Stimulated activated CD4-positive, alpha-beta T cell treated with anti-CD3 and anti-CD28 coated beads, Interleukin-4, amount 100 ng/mL, for 4 hours (primary cell): Measurements from ENCODE around the gene IRF2BPL.

Source experiments
- DNase-seq, 2 experiments: peaks; one replicate each; pipeline ENCODE4 v3.0.0-alpha.2; 2020

Gene IRF2BPL

GRCh38 chr14:77028384-77029231 lies at the start of gene IRF2BPL:
TSS of gene IRF2BPL (minus strand) at chr14:77028708. CDS start at chr14:77027792, 916 bp downstream.
- DNase-seq: peak; percentile 94

- DNase-seq: no peak
Observed at GRCh38 chr14:77077040-77077439, 48.5 kb upstream of the IRF2BPL start.

GRCh38 chr14:77076113-77076631 lies 47.7 kb upstream of the IRF2BPL start:
- no peak for DNase-seq

DNA sequence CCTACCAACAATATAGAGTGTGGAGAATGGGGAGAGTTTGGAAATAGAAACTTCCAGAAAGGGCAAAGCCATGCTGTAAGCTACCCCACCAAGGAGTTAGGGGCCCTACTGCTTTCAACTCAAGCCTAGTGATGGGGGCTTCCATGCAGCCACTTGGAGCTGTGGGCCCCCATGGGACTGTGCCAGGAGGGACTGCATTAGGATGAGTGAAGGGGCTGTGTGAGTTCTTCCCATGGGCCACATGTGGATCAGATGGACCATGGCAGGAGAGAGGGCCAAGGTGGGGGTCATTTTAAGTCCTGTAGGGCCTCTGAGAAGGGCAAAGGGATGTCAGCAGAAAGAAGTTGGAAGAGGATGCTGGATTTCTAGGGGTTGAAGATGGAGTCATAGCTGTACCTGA lies 46.5 kb upstream of the IRF2BPL start:
- DNase-seq: no peak

DNA sequence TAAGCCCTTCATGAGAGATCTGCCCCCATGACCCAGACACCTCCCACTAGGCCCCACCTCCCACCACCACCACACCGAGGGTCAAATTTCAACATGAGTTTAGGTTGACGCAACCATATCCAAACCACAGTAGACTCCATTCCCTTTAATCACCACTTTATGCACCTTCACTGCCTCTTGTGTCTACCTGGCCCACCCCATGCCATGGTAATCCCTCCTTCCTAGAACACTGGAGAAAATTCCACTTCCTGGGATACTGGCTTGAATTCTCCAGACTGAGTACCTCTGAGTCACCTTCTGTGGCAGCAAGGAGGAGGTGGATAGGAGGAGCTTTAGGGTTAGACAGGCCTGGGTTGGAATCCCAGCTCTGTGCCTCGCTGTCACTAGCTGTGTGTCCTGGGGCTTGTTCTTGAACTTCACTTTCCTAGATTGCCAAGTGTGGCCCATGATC lies 43.5 kb upstream of the IRF2BPL start:
- no peak for DNase-seq

DNA sequence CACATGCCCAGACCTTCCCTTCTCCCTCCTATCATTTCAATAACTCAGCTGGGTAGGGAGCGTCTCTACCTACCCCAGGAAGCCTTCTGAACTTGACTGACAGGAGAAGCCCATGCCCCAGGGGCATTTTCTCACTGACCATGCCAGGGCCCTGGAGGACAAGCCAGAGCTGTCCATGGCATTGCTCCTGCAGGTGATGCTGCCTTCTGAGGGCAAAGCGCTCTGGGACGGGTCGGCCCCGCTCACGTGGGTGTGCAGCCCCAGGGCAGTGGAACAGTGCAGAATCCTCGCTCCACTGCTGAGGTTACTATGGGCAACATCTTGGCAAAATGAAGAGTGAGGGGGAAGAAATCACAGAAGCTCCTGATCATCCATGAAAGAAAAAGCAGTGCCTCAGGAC lies 41.0 kb upstream of the IRF2BPL start:
- DNase-seq: no peak

- no peak for DNase-seq
Observed at GRCh38 chr14:77068517-77069200, 40.2 kb upstream of the IRF2BPL start.

DNA sequence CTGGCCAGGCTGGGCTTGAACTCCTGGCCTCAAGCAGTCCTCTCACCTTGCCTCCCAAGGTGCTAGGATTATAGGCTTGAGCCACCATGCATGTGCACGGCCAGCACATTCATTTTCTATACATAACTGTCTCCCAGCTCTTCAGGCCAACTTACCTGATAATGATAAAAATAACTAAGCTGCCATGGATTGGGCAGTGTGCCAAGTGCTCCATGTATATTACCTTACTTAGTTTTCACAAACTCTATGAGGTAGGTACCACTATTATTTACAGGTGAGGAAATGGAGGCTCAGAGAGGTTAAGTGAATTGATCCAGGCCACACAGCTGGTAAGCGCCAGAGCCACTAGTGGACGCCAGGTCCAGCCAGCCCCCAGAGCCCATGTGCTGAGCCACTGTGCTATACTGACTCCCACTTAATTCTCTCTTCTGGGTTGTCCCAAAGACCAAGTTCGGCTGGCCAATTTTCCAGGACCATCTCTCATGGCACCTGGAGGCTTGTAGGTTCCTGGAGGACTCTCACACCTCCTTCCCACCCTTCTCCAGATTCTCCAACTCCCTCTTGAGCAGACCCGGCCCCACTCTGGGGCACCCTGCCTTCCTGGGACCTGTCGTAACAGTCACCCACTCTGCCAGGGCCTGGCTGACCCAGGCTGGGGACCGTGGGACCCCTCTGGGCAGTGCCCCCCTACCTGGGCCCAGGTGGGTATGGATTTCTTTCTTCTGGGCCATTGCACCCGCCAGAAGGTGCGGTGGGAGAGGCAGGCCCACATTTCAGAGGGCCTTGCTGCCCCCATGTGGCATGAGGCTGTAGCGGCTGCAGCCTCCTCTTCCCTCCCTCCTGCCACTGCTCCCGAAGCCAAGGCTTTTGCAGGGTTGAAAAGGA lies 39.4 kb upstream of the IRF2BPL start:
- DNase-seq: peak; percentile 42 to 53

- no peak for DNase-seq
Observed at GRCh38 chr14:77066578-77067172, 38.2 kb upstream of the IRF2BPL start.

GRCh38 chr14:77065851-77066577 lies 37.5 kb upstream of the IRF2BPL start:
- no peak for DNase-seq

DNA sequence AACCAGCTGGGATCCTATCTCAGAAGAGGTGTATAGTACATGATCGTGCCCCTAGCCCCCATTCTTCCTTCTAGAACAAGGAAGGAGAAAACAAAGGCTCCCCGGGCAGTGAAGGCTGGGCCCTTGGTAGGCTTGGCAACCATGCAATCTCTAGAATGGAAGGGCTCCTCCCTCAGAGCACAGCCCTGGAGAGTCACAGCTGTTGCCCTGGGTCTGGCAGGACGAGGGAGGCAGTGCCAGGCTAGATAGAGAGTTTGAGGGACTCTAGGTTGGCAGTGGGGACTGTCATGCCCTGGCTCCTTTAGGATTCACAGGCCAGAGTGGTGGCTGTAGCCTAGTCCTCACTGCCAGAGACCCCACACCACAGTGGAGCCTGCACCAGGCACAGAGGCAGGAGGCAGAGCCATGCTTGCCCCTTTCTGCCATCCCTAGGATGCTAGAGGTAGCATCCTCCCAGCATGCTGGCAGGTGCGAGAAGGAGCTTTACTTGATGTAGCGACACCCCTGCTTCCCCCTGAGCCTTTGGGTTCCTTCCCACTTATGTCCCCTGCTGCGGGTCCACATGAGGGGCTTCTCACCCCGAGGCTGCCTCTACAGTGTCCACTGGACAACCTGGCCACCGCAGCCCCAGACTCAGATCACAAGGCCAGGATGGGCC lies 36.1 kb upstream of the IRF2BPL start:
- no peak for DNase-seq

GRCh38 chr14:77063571-77064171 lies 35.2 kb upstream of the IRF2BPL start:
- DNase-seq: no peak

DNA sequence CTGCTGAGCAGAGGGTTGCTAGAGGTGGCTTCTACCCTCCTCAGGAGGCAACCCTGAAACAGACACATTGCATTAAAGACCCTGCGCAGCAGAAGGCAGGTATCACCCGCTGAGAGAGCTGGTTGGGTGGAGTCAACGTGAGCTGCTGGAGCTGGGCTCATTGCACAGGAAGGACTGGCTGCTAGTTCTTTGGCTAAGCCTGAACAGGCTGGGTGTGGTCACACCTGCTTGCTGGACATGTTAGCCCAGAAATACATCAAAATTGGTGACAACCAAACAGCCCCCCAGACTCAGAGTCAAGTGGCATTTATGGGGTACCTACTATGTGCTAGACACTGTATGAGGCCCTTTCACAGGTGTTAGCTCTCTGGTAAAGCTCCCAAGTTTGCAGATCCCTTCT lies 33.8 kb upstream of the IRF2BPL start:
- no peak for DNase-seq

GRCh38 chr14:77061630-77062257 lies 33.2 kb upstream of the IRF2BPL start:
- DNase-seq: no peak

- no peak for DNase-seq
Observed at GRCh38 chr14:77059276-77059915, 30.9 kb upstream of the IRF2BPL start.

- no peak for DNase-seq
Observed at GRCh38 chr14:77058785-77059184, 30.3 kb upstream of the IRF2BPL start.

GRCh38 chr14:77058117-77058516 lies 29.6 kb upstream of the IRF2BPL start:
- DNase-seq: no peak

DNA sequence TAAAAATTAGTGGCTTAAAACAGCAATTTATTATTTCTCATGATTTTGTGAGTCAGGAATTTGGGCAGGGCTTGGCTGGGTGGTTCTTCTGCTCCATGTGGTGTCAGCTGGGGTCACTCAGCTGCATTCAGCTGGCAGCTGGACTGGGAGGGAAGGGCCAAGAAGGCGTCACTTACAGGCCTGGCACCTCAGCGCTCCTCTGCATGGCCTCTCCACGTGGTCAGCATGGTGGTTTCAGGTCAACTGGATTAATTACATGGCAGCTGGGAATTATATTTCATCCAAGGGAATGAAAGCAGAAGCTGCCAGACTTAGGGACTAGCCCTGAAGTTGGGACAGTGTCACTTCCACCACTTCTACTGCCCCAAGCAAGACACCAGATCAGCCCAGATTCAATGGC lies 27.5 kb upstream of the IRF2BPL start:
- DNase-seq: no peak

DNA sequence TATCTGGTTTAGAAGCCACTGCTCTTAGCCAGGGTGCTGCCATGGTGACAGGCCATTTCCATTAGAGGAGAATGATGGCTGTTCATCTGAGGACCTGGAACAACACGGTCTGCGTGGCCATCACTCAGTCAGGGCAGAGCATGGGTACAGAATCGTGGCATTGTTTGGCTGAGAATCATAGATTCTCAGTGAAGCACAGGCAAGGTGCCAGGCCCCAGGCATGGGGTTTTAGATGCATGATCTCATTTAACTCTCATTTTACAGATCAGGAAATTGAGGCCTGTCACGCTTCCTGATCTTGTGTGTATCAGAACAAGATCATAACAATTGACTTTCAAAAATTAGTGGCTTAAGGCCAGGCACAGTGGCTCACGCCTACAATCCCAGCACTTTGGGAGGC lies 26.8 kb upstream of the IRF2BPL start:
- DNase-seq: no peak
